Prostate gland (tissue), 2 donors: ENCODE data around the gene UPF2.

Experiments used
- POLR2AphosphoS5 ChIP-seq: sonication (generic); formaldehyde crosslinking; IDR thresholded peaks from one replicate; pipeline ENCODE4 v1.6.1; 2017; ENCODE audit warnings: antibody characterized with exemption
- TF ChIP-seq, protein P1 (sequence below), 4 experiments: fragments of 200-600 bp in 2 of 4; fragments of 450-650 bp in 2 of 4; sonication (generic) in 2 of 4; IDR thresholded peaks; 1 replicate in 3 of 4; 2 replicates in 1 of 4; pipeline ENCODE4 v1.5.1; 2016 to 2019; ENCODE audit warnings: antibody characterized with exemption in 4 of 4, mild to moderate bottlenecking in 2 of 4, moderate library complexity in 2 of 4

DNA sequence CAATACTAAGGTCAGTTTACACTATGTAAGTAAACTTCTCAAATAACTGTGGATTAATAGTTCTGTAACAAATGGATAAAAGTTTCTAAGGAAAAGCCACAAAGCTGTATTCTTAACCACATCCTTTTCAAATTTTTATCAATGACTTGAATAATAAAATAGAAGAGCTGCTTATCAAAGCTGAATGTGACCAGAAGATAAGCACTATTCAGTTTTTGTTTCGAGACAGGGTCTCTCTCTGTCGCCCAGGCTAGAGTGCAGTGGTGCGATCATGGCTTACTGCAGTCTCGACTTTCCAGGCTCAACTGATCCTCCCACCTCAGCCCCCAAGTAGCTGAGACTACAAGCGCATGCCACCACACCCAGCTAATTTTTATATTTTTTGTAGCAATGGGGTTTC is 17.0 kb downstream of the UPF2 start:
- TF ChIP-seq POLR2AphosphoS5 = no peak
- TF ChIP-seq, protein P1, sequence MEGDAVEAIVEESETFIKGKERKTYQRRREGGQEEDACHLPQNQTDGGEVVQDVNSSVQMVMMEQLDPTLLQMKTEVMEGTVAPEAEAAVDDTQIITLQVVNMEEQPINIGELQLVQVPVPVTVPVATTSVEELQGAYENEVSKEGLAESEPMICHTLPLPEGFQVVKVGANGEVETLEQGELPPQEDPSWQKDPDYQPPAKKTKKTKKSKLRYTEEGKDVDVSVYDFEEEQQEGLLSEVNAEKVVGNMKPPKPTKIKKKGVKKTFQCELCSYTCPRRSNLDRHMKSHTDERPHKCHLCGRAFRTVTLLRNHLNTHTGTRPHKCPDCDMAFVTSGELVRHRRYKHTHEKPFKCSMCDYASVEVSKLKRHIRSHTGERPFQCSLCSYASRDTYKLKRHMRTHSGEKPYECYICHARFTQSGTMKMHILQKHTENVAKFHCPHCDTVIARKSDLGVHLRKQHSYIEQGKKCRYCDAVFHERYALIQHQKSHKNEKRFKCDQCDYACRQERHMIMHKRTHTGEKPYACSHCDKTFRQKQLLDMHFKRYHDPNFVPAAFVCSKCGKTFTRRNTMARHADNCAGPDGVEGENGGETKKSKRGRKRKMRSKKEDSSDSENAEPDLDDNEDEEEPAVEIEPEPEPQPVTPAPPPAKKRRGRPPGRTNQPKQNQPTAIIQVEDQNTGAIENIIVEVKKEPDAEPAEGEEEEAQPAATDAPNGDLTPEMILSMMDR (IDR thresholded peaks at IDR 0.05) = no peak
